PFSK-1 (cell line): Measurements from ENCODE around the gene LIMK1.

Source experiments
- POLR2AphosphoS5 ChIP-seq: IDR thresholded peaks from 2 replicates; pipeline ENCODE4 v1.6.1; 2012; ENCODE audit warnings: low read depth, mild to moderate bottlenecking, control low read depth, low read length, moderate library complexity
- SIN3A ChIP-seq: IDR thresholded peaks from 2 replicates; pipeline ENCODE4 v1.6.1; 2012; ENCODE audit warnings: mild to moderate bottlenecking, low read length, moderate library complexity, borderline replicate concordance; ENCODE audit not compliant: insufficient read depth
- TF ChIP-seq, protein P1 (sequence below), 2 experiments: IDR thresholded peaks; 2 replicates each; pipeline versions ENCODE4 v1.6.1 to v1.8.0; 2011 to 2012; ENCODE audit warnings: low read depth in 2 of 2, low read length in 2 of 2, control low read depth in 1 of 2, inconsistent platforms in 1 of 2, mild to moderate bottlenecking in 1 of 2, moderate library complexity in 1 of 2; ENCODE audit not compliant: insufficient read depth in 1 of 2

DNA sequence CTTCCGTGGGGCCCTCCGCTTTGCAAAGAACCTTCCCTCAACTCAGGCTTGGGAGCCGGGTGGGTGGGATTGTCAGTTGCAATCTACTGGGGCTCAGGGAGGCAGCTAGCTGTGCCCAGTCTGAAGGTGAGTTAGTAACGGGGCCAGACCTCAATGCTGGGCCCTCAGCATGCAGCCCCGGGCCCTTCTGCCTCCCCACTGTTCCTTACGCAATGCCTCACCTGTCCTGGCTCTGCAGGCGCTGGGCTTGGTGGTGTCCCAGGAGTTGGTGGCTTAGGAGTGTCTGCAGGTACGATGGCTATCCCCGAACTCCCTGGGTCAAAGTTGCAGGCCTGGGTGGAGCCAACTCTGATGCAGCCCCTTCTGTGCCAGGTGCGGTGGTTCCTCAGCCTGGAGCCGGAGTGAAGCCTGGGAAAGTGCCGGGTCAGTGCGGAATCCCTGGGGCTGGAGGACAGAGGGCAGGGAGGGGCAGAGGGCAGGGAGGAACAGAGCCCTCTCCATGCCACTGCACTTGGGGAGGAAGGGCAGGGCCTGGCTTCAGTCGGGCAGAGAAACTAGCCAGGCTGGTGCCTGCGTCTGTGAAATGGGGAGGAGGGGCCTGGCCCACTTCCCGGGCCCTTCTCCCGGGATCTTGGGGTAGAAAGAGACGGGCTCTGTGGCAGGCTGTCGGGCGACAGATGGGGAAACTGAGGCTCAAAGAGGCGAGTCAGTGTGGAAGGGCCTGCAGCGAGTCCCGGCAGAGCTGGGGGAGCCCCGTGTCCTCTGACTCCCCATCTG, 40.7 kb upstream of the LIMK1 start:
- TF ChIP-seq, protein P1, sequence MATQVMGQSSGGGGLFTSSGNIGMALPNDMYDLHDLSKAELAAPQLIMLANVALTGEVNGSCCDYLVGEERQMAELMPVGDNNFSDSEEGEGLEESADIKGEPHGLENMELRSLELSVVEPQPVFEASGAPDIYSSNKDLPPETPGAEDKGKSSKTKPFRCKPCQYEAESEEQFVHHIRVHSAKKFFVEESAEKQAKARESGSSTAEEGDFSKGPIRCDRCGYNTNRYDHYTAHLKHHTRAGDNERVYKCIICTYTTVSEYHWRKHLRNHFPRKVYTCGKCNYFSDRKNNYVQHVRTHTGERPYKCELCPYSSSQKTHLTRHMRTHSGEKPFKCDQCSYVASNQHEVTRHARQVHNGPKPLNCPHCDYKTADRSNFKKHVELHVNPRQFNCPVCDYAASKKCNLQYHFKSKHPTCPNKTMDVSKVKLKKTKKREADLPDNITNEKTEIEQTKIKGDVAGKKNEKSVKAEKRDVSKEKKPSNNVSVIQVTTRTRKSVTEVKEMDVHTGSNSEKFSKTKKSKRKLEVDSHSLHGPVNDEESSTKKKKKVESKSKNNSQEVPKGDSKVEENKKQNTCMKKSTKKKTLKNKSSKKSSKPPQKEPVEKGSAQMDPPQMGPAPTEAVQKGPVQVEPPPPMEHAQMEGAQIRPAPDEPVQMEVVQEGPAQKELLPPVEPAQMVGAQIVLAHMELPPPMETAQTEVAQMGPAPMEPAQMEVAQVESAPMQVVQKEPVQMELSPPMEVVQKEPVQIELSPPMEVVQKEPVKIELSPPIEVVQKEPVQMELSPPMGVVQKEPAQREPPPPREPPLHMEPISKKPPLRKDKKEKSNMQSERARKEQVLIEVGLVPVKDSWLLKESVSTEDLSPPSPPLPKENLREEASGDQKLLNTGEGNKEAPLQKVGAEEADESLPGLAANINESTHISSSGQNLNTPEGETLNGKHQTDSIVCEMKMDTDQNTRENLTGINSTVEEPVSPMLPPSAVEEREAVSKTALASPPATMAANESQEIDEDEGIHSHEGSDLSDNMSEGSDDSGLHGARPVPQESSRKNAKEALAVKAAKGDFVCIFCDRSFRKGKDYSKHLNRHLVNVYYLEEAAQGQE (IDR thresholded peaks at IDR 0.05; ENCODE audit: insufficient read depth in 1 of 2, low read depth in 2 of 2, low read length in 2 of 2): no peak
- TF ChIP-seq POLR2AphosphoS5 (no peak), SIN3A (no peak)
